HEK293 (cell line): ENCODE measurements around the gene PHF23.

ENCODE experiments used
- CTCF ChIA-PET: fragments of 350-600 bp; formaldehyde crosslinking; extraction: SDS; loops from one replicate; lab custom pipeline; 2021; ENCODE audit warnings: antibody characterized with exemption; lab: Yijun Ruan, JAX
- POLR2A ChIA-PET: fragments of 300-600 bp; formaldehyde crosslinking; extraction: SDS; loops from one replicate; lab custom pipeline; 2020; ENCODE audit warnings: antibody characterized with exemption, inconsistent platforms; lab: Yijun Ruan, JAX
- H3K27ac ChIP-seq: fragments of 200-500 bp; sonication (Bioruptor generic); 2 replicates; pipeline ENCODE4 v1.5.1; 2014; ENCODE audit warnings: low read depth, low read length, control low read depth, inconsistent platforms; ENCODE audit errors: extremely low read depth
- H3K36me3 ChIP-seq, 2 experiments: fragments of 200-500 bp in 1 of 2; sonication (Bioruptor generic) in 1 of 2; 1 replicate in 1 of 2; 2 replicates in 1 of 2; pipeline ENCODE4 v1.5.1; 2014 to 2017; ENCODE audit warnings: inconsistent platforms in 2 of 2, low read length in 2 of 2; ENCODE audit not compliant: control insufficient read depth in 2 of 2, insufficient read depth in 1 of 2
- H3K4me1 ChIP-seq: fragments of 200-500 bp; sonication (Bioruptor generic); 2 replicates; pipeline ENCODE4 v1.5.1; 2014; ENCODE audit warnings: mild to moderate bottlenecking, low read length, inconsistent platforms; ENCODE audit not compliant: control insufficient read depth, insufficient read depth
- H3K4me3 ChIP-seq: 2 replicates; pipeline ENCODE4 v1.5.1; 2011; ENCODE audit warnings: low read depth, mild to moderate bottlenecking, control low read depth, low read length, moderate library complexity
- H3K9me3 ChIP-seq: fragments of 200-500 bp; sonication (Bioruptor generic); 2 replicates; pipeline ENCODE4 v1.5.1; 2014; ENCODE audit warnings: low read depth, low read length, inconsistent platforms; ENCODE audit not compliant: control insufficient read depth, insufficient read depth
- GFI1B ChIP-seq: fragments of 450-650 bp; formaldehyde crosslinking; IDR thresholded peaks from 2 replicates; pipeline ENCODE4 v1.5.1; 2016; ENCODE audit warnings: missing biosample characterization, missing genetic modification characterization
- GLI2 ChIP-seq: fragments of 450-650 bp; formaldehyde crosslinking; IDR thresholded peaks from 2 replicates; pipeline ENCODE4; 2017; ENCODE audit warnings: missing biosample characterization, missing genetic modification characterization, low read depth, borderline replicate concordance
- KLF1 ChIP-seq: fragments of 450-650 bp; formaldehyde crosslinking; IDR thresholded peaks from 2 replicates; pipeline ENCODE4 v1.5.1; 2016; ENCODE audit warnings: missing biosample characterization, missing genetic modification characterization
- OVOL3 ChIP-seq: fragments of 450-650 bp; formaldehyde crosslinking; IDR thresholded peaks from 2 replicates; pipeline ENCODE4 v1.5.1; 2016; ENCODE audit warnings: missing biosample characterization, missing genetic modification characterization
- ZBTB20 ChIP-seq: fragments of 450-650 bp; formaldehyde crosslinking; IDR thresholded peaks from 2 replicates; pipeline ENCODE4 v1.5.1; 2016; ENCODE audit warnings: missing biosample characterization, missing genetic modification characterization
- ZFP41 ChIP-seq: fragments of 450-650 bp; formaldehyde crosslinking; IDR thresholded peaks from 2 replicates; pipeline ENCODE4 v1.5.1; 2016; ENCODE audit warnings: missing biosample characterization, missing genetic modification characterization, borderline replicate concordance
- ZNF133 ChIP-seq: fragments of 450-650 bp; formaldehyde crosslinking; IDR thresholded peaks from 2 replicates; pipeline ENCODE4 v1.5.1; 2016; ENCODE audit warnings: missing biosample characterization, missing genetic modification characterization
- ZNF2 ChIP-seq: fragments of 450-650 bp; formaldehyde crosslinking; IDR thresholded peaks from 2 replicates; pipeline ENCODE4 v1.5.1; 2016; ENCODE audit warnings: missing biosample characterization, missing genetic modification characterization
- ZNF211 ChIP-seq: fragments of 450-650 bp; formaldehyde crosslinking; IDR thresholded peaks from 2 replicates; pipeline ENCODE4 v1.5.1; 2016; ENCODE audit warnings: low read depth, missing biosample characterization, missing genetic modification characterization
- ZNF214 ChIP-seq: fragments of 450-650 bp; formaldehyde crosslinking; IDR thresholded peaks from 2 replicates; pipeline ENCODE4 v1.5.1; 2017; ENCODE audit warnings: missing biosample characterization, mild to moderate bottlenecking, missing genetic modification characterization, borderline replicate concordance
- ZNF223 ChIP-seq: fragments of 450-650 bp; formaldehyde crosslinking; IDR thresholded peaks from 2 replicates; pipeline ENCODE4 v1.5.1; 2016; ENCODE audit warnings: missing biosample characterization, missing genetic modification characterization
- ZNF248 ChIP-seq: fragments of 450-650 bp; formaldehyde crosslinking; IDR thresholded peaks from 2 replicates; pipeline ENCODE4 v1.5.1; 2017; ENCODE audit warnings: missing biosample characterization, missing genetic modification characterization
- ZNF341 ChIP-seq: fragments of 450-650 bp; formaldehyde crosslinking; IDR thresholded peaks from 2 replicates; pipeline ENCODE4; 2016; ENCODE audit warnings: low read depth, missing biosample characterization, missing genetic modification characterization
- ZNF350 ChIP-seq: fragments of 450-650 bp; formaldehyde crosslinking; IDR thresholded peaks from 2 replicates; pipeline ENCODE4 v1.5.0; 2017; ENCODE audit warnings: missing biosample characterization, mild to moderate bottlenecking, missing genetic modification characterization
- ZNF426 ChIP-seq: fragments of 450-650 bp; formaldehyde crosslinking; IDR thresholded peaks from 2 replicates; pipeline ENCODE4 v1.5.1; 2017; ENCODE audit warnings: missing biosample characterization, missing genetic modification characterization, mild to moderate bottlenecking, inconsistent platforms, moderate library complexity
- ZNF433 ChIP-seq: fragments of 450-650 bp; formaldehyde crosslinking; IDR thresholded peaks from 2 replicates; pipeline ENCODE4 v1.5.1; 2016; ENCODE audit warnings: missing biosample characterization, missing genetic modification characterization, low read depth
- ZNF585B ChIP-seq: fragments of 450-650 bp; formaldehyde crosslinking; IDR thresholded peaks from 2 replicates; pipeline ENCODE4 v1.5.1; 2016; ENCODE audit warnings: missing biosample characterization, missing genetic modification characterization
- ZNF677 ChIP-seq: fragments of 450-650 bp; IDR thresholded peaks from 2 replicates; pipeline ENCODE4 v1.5.0; 2018; ENCODE audit warnings: missing biosample characterization, mild to moderate bottlenecking, missing genetic modification characterization, moderate library complexity
- TF ChIP-seq, protein P1 (sequence below): fragments of 450-650 bp; formaldehyde crosslinking; IDR thresholded peaks from 2 replicates; pipeline ENCODE4 v1.5.1; 2016; ENCODE audit warnings: missing biosample characterization, missing genetic modification characterization
- TF ChIP-seq, protein P2 (sequence below): fragments of 450-650 bp; formaldehyde crosslinking; IDR thresholded peaks from 2 replicates; pipeline ENCODE4; 2016; ENCODE audit warnings: missing biosample characterization, missing genetic modification characterization
- TF ChIP-seq, protein P3 (sequence below): fragments of 450-650 bp; formaldehyde crosslinking; IDR thresholded peaks from 2 replicates; pipeline ENCODE4 v1.5.1; 2017; ENCODE audit warnings: missing biosample characterization, missing genetic modification characterization
- TF ChIP-seq, protein P4 (sequence below): fragments of 450-650 bp; formaldehyde crosslinking; IDR thresholded peaks from 2 replicates; pipeline ENCODE4 v1.5.1; 2016; ENCODE audit warnings: missing biosample characterization, missing genetic modification characterization
- TF ChIP-seq, protein P5 (sequence below): fragments of 450-650 bp; formaldehyde crosslinking; IDR thresholded peaks from 2 replicates; pipeline ENCODE4 v1.5.1; 2017; ENCODE audit warnings: missing biosample characterization, missing genetic modification characterization

Gene PHF23

DNA sequence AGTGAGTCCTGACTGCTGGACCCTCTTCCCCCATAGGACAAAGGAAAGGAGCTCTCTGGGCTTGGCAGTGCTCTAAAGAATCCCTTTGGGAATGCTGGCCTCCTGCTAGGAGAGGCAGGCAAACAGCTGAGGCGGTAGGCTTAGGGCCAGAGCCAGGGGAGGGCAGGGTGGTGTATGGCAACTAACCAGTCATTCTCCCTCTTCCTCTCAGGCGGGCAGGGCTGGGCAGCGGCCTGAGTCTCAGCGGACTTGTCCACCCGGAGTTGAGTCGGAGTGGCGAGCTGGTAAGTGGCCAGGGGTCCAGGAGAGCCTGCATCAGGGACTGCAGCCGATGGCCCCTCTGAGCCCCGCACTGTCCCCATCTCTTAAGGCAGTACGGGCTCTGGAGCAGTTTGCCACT lies 15.1 kb downstream of the PHF23 start:
- peaks cover 26 to 82% of the 10 kb centered on the region in 2 experiments for H3K36me3 ChIP-seq
- POLR2A ChIA-PET, result interaction anchor here (1.0 to 9.8 kb wide), 4 partner anchors 10 to 38 kb away, joined by 3 to 284 read pairs (median 6); partner anchors contain the start of genes DVL2, GABARAP and PHF23
- H3K27ac ChIP-seq, result no peak overlapping the region
- no peaks in the 10 kb centered on the region for H3K9me3 ChIP-seq
- TF ChIP-seq ZBTB20 (tag by site-specific recombination), result no peak
- TF ChIP-seq OVOL3 (tag by site-specific recombination), result no peak
- TF ChIP-seq ZNF211 (tag by site-specific recombination), result no peak
- TF ChIP-seq ZNF214, result no peak
- no peak for TF ChIP-seq ZNF677 (tag by site-specific recombination)
- no peak for TF ChIP-seq ZFP41 (tag by site-specific recombination)
- no peak for TF ChIP-seq ZNF341 (tag by site-specific recombination)
- TF ChIP-seq, all 188 proteins: peak for 0
- no peak overlapping the region for H3K4me3 ChIP-seq
- CTCF ChIA-PET, result no interaction called here
- H3K4me1 ChIP-seq, result no peaks in the 10 kb centered on the region

DNA sequence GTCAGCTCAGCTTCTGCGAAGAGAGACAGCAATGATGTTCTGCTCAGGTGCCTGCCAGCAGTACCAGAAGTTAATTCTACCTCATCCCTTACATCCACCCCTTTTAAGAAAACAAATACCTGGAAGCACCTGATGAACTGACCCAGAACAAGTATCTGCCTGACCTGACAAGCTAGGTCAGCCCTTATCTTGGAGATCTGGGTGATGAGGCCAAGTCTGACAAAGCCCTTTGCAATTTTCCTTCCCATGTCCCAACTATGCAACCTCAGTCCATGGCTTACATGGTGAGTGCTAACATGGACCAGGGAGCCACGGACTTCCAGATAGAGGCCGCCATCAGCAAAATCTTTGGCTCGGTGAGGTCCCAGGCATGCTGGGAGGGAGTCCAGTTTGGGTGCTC lies 15.9 kb downstream of the PHF23 start:
- H3K4me3 ChIP-seq, result no peak overlapping the region
- TF ChIP-seq, protein P1, sequence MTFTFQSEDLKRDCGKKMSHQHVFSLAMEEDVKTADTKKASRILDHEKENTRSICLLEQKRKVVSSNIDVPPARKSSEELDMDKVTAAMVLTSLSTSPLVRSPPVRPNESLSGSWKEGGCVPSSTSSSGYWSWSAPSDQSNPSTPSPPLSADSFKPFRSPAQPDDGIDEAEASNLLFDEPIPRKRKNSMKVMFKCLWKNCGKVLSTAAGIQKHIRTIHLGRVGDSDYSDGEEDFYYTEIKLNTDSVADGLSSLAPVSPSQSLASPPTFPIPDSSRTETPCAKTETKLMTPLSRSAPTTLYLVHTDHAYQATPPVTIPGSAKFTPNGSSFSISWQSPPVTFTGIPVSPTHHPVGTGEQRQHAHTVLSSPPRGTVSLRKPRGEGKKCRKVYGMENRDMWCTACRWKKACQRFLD (tag by site-specific recombination), result no peak
- TF ChIP-seq ZNF248 (tag by site-specific recombination) (no peak), GLI2 (tag by site-specific recombination) (no peak), ZNF585B (tag by site-specific recombination) (no peak), ZNF433 (tag by site-specific recombination) (no peak), GFI1B (no peak), ZNF426 (no peak), ZNF133 (no peak), ZNF350 (tag by site-specific recombination) (no peak), KLF1 (tag by site-specific recombination) (no peak), ZNF223 (tag by site-specific recombination) (no peak), ZNF2 (tag by site-specific recombination) (no peak)
- TF ChIP-seq, protein P2, sequence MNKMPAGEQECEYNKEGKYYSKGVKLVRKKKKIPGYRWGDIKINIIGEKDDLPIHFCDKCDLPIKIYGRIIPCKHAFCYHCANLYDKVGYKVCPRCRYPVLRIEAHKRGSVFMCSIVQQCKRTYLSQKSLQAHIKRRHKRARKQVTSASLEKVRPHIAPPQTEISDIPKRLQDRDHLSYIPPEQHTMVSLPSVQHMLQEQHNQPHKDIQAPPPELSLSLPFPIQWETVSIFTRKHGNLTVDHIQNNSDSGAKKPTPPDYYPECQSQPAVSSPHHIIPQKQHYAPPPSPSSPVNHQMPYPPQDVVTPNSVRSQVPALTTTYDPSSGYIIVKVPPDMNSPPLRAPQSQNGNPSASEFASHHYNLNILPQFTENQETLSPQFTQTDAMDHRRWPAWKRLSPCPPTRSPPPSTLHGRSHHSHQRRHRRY (tag by site-specific recombination), result no peak
- TF ChIP-seq, protein P3, sequence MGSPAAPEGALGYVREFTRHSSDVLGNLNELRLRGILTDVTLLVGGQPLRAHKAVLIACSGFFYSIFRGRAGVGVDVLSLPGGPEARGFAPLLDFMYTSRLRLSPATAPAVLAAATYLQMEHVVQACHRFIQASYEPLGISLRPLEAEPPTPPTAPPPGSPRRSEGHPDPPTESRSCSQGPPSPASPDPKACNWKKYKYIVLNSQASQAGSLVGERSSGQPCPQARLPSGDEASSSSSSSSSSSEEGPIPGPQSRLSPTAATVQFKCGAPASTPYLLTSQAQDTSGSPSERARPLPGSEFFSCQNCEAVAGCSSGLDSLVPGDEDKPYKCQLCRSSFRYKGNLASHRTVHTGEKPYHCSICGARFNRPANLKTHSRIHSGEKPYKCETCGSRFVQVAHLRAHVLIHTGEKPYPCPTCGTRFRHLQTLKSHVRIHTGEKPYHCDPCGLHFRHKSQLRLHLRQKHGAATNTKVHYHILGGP (tag by site-specific recombination), result no peak
- TF ChIP-seq, protein P4, sequence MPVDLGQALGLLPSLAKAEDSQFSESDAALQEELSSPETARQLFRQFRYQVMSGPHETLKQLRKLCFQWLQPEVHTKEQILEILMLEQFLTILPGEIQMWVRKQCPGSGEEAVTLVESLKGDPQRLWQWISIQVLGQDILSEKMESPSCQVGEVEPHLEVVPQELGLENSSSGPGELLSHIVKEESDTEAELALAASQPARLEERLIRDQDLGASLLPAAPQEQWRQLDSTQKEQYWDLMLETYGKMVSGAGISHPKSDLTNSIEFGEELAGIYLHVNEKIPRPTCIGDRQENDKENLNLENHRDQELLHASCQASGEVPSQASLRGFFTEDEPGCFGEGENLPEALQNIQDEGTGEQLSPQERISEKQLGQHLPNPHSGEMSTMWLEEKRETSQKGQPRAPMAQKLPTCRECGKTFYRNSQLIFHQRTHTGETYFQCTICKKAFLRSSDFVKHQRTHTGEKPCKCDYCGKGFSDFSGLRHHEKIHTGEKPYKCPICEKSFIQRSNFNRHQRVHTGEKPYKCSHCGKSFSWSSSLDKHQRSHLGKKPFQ (tag by site-specific recombination), result no peak
- TF ChIP-seq, protein P5, sequence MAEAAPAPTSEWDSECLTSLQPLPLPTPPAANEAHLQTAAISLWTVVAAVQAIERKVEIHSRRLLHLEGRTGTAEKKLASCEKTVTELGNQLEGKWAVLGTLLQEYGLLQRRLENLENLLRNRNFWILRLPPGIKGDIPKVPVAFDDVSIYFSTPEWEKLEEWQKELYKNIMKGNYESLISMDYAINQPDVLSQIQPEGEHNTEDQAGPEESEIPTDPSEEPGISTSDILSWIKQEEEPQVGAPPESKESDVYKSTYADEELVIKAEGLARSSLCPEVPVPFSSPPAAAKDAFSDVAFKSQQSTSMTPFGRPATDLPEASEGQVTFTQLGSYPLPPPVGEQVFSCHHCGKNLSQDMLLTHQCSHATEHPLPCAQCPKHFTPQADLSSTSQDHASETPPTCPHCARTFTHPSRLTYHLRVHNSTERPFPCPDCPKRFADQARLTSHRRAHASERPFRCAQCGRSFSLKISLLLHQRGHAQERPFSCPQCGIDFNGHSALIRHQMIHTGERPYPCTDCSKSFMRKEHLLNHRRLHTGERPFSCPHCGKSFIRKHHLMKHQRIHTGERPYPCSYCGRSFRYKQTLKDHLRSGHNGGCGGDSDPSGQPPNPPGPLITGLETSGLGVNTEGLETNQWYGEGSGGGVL, result no peak
- H3K36me3 ChIP-seq, result peaks cover 22 to 74% of the 10 kb centered on the region in 2 experiments
- ChIA-PET POLR2A (interaction anchor here (1.0 to 9.8 kb wide), 4 partner anchors 9 to 106 kb away, joined by 3 to 284 read pairs (median 6); partner anchors contain the start of genes DVL2, GABARAP, NEURL4 and PHF23), CTCF (interaction anchor here (1.3 kb wide), 1 partner anchor 9 kb away, joined by 7 read pairs; no protein-coding TSS in a partner anchor)
- H3K27ac ChIP-seq, result no peak overlapping the region
- no peaks in the 10 kb centered on the region for H3K4me1 ChIP-seq
- H3K9me3 ChIP-seq, result no peaks in the 10 kb centered on the region
